Left lung (tissue), 10 donors: ENCODE measurements around the gene MICU1. TPM values are rescaled to one million over a fixed set of nuclear protein-coding genes. Genes with fewer than 3 reads are reported as not detected.

ENCODE experiments used
- ATAC-seq: fragments of 200-7000 bp; cut with Tn5 transposase; one replicate; pipeline ENCODE4 v1.9.1; 2020; ENCODE audit warnings: moderate library complexity
- DNase-seq, 4 donors: peaks; one replicate each; pipeline ENCODE4 v3.0.0-alpha.2; 2013 to 2020
- H3K27ac ChIP-seq, 2 donors: fragments of 200-600 bp; sonication (generic) in 1 of 2; one replicate each; pipeline versions ENCODE4 v1.5.0 to v1.8.0; 2020 to 2021
- H3K27me3 ChIP-seq, 2 donors: fragments of 200-600 bp; sonication (generic) in 1 of 2; one replicate each; pipeline versions ENCODE4 v1.5.0 to v1.8.0; 2020 to 2021
- H3K36me3 ChIP-seq, 2 donors: fragments of 200-600 bp; sonication (generic) in 1 of 2; one replicate each; pipeline versions ENCODE4 v1.5.0 to v1.8.0; 2020 to 2021
- H3K4me1 ChIP-seq, 2 donors: fragments of 200-600 bp; one replicate each; pipeline ENCODE4 v1.8.0; 2021
- H3K4me3 ChIP-seq, 2 donors: fragments of 200-600 bp; sonication (generic) in 1 of 2; one replicate each; pipeline versions ENCODE4 v1.5.0 to v1.8.0; 2020 to 2021; ENCODE audit warnings: mild to moderate bottlenecking in 1 of 2
- H3K9me3 ChIP-seq, 2 donors: fragments of 200-600 bp; sonication (generic) in 1 of 2; one replicate each; pipeline versions ENCODE4 v1.5.0 to v1.8.0; 2020 to 2021
- intact Hi-C, 2 donors: fragments of 100-400 bp; cut with DNase I; formaldehyde crosslinking; loops; one replicate each; pipeline versions ENCODE4 v1.11.2 to v1.14.2; 2022
- polyA plus RNA-seq, 6 donors: library from polyadenylated mRNA; unstranded; fragments of 120-200 nt; gene quantifications; one replicate each; pipeline ENCODE4 v1.2.1, GENCODE V29; 2013; ENCODE audit not compliant: insufficient read length in 6 of 6
- total RNA-seq, 2 donors: library from RNA; stranded (reverse); fragmentation: NEBNext Ultra II Directional; extraction: Animal tissue kit (Norgen Biotek cat#: 25700); gene quantifications; one replicate each; pipeline ENCODE4 v1.2.1, GENCODE V29; 2021
- TF ChIP-seq, protein P1 (sequence below), 2 donors: fragments of 200-600 bp; sonication (generic) in 1 of 2; IDR thresholded peaks; one replicate each; pipeline versions ENCODE4 v1.5.0 to v1.8.0; 2021; ENCODE audit warnings: antibody characterized with exemption in 2 of 2
- donor health status: DM: no; HTN: yes; CAD: no.
- donor health status: DM: no; HTN: no; CAD: no.

MICU1 gene
- total and polyA plus RNA-seq, 8 donors = 49.8 to 67.4 (median 56.0) TPM

DNA sequence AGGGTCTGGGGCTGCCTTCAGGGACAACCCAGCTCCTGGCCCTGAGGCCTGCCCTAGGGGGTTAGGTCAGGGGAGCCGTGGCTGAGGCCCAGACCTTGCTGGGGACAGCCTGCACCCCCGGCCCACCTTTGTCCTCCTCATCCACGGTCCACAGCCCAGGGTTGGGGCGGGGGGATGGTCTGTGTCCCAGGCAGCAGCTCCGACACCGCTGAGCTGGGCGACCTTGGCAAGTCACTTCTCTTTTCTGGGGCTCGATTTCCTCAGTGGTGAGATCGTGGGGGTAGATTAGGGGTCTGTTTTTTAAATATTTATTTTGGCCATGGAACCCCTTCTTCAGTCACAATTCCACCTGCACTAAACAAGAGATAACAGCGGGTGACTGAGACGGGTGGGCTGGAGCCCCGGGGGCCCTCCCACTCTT lies 302.1 kb downstream of the MICU1 start:
- TF ChIP-seq, protein P1, sequence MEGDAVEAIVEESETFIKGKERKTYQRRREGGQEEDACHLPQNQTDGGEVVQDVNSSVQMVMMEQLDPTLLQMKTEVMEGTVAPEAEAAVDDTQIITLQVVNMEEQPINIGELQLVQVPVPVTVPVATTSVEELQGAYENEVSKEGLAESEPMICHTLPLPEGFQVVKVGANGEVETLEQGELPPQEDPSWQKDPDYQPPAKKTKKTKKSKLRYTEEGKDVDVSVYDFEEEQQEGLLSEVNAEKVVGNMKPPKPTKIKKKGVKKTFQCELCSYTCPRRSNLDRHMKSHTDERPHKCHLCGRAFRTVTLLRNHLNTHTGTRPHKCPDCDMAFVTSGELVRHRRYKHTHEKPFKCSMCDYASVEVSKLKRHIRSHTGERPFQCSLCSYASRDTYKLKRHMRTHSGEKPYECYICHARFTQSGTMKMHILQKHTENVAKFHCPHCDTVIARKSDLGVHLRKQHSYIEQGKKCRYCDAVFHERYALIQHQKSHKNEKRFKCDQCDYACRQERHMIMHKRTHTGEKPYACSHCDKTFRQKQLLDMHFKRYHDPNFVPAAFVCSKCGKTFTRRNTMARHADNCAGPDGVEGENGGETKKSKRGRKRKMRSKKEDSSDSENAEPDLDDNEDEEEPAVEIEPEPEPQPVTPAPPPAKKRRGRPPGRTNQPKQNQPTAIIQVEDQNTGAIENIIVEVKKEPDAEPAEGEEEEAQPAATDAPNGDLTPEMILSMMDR (IDR thresholded peaks at IDR 0.05) = no peak
- H3K27me3 ChIP-seq = no peaks in the 10 kb centered on the region
- ATAC-seq (no peak), DNase-seq (peak in 1 of 4 donors; percentile 85)
- no peak overlapping the region for H3K4me3 ChIP-seq
- no peaks in the 10 kb centered on the region for H3K36me3 ChIP-seq
- intact Hi-C loops = no loop called here
- no peaks in the 10 kb centered on the region for H3K9me3 ChIP-seq
- peak overlapping the region in 1 of 2 donors; percentile 92 for H3K27ac ChIP-seq
- peaks cover 45 to 97% of the 10 kb centered on the region in 2 donors for H3K4me1 ChIP-seq

DNA sequence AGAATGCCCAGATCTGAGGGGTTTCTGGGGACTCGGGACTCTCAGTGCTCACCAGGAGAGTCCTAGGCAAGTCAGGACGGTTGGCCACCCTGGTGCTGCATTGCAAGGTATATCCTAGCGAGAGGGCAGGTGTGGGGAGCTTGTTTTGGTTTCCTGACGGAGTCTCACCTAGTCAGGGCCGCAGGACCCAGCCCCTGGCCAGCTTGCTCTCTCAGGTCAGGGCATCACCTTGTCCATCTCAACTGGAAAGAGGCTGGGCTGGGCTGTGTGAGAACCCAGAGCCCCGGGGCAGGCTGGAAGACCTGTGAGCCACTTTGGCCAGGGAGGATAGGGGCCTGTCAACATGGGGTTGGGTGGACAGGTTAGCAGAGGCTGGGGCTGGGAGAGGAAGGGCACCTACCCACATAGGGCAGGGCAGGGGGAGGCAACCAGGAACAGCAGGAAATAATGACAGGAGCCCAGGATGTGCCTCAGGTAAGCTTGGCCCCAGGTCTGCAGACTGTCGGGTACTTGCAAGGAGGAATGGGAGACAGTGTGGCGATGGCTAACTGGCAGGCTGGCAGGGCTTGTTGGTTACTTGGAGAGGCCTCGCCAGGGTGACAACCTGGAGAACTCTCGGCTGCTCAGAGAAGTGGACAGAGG lies 302.6 kb downstream of the MICU1 start:
- DNase-seq (no peak), ATAC-seq (no peak)
- Histone ChIP-seq H3K27me3 (no peaks in the 10 kb centered on the region), H3K4me1 (peaks cover 41 to 97% of the 10 kb centered on the region in 2 donors), H3K36me3 (no peaks in the 10 kb centered on the region), H3K27ac (peak overlapping the region in 1 of 2 donors; percentile 92), H3K9me3 (no peaks in the 10 kb centered on the region), H3K4me3 (no peak overlapping the region)
- TF ChIP-seq, protein P1 (IDR thresholded peaks at IDR 0.05) = no peak
- intact Hi-C loops = no loop called here

DNA sequence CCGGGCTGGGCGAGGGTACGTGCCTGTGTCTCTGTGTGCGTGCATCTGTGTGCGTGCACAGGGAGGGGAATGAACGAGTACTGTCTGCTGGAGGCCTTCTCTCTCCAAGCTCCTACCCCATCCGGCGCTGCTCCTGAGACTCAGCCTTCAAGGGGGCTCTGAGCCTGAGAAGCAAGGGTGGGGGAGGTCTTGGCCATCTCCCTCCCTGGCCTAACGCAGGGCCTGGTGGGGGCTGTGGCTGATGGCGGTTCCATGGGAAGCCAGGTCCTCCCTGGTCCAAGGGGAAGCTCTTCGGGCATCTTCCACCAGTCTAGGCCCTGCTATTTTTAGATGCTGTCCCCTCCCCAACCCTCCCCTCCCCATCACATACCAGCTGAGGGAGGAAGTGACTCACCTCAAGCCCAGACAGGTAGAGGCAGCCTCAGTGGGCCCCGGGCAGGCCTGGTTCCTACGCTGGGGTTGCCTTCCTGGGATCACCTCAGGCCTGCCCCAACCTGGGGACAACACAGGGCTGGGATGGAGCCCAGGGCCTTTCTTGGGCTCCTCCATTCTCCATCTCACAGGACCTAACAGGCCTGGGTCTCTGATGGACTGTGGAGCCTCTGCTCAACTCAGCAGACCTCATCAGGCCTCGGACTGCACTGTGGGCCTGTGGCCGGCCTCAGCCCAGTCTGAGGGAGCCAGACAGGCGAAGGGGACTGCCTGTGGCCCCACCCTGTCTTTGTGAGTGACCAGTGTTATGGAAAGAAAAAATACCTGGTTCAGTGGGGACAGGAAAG lies 303.4 kb downstream of the MICU1 start:
- TF ChIP-seq, protein P1 (IDR thresholded peaks at IDR 0.05) = no peak
- Histone ChIP-seq H3K27ac (peak overlapping the region in 1 of 2 donors; percentile 92), H3K4me1 (peaks cover 36 to 97% of the 10 kb centered on the region in 2 donors), H3K36me3 (no peaks in the 10 kb centered on the region), H3K9me3 (no peaks in the 10 kb centered on the region), H3K4me3 (no peak overlapping the region), H3K27me3 (no peaks in the 10 kb centered on the region)
- DNase-seq (no peak), ATAC-seq (no peak)
- intact Hi-C loops = no loop called here

DNA sequence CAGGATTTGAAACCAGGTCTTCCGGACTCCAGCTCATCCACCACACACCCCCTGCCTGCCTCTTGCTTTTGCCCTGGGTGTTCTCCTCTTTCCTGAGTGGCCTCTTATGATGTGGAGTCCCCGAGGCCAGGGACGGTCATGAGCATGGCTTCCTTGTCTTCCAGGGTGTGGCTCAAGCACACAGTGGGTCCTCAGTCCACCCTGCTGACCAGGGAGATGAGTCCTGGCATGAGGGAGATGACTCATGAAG lies 303.9 kb downstream of the MICU1 start:
- no peaks in the 10 kb centered on the region for H3K36me3 ChIP-seq
- H3K27me3 ChIP-seq = no peaks in the 10 kb centered on the region
- H3K27ac ChIP-seq = peak overlapping the region in 1 of 2 donors; percentile 92
- H3K9me3 ChIP-seq = no peaks in the 10 kb centered on the region
- peaks cover 36 to 97% of the 10 kb centered on the region in 2 donors for H3K4me1 ChIP-seq
- TF ChIP-seq, protein P1 (IDR thresholded peaks at IDR 0.05) = no peak
- no peak overlapping the region for H3K4me3 ChIP-seq
- DNase-seq (no peak), ATAC-seq (no peak)
- intact Hi-C loops = no loop called here

DNA sequence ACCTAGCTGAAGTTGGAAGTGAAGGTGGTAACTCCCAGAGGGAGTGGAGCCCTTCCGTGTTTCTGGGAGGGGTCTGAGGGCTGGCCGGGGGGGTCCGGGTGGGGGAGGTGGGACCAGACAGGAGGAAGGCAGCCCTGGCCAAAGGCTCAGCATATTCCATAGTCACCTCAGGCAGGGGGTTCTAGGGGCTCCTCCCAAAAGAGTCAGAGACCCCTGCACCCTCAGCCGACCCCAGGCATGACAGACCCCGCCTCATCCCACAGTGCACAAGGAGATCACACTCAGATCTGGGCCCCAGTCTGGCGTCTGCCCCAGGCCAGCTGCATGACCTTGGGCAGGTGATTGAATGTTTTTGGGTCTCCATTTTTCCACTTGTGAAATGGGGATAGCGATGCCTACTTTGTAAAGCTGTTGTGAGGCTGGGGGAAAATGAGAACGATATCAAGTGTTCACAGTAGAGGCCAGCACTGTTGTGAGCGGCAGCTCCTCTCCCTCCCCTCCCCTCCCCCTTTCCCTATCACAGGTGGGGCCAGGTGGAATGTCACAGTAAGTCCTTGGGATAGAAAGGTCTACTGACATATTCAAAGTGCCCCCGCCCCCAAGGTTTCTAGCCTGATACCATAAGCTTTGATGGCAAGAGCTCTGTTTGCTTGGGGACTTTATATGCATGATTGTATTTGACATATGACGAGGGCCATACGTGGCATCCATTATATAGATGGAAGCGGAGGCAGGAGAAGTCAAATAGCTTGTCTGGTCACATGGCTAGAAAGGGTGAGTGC lies 304.4 kb downstream of the MICU1 start:
- intact Hi-C loops = no loop called here
- ATAC-seq = no peak
- TF ChIP-seq, protein P1 (IDR thresholded peaks at IDR 0.05) = no peak
- Histone ChIP-seq H3K9me3 (no peaks in the 10 kb centered on the region), H3K27me3 (no peaks in the 10 kb centered on the region), H3K27ac (peak overlapping the region; percentile 92 to 93), H3K4me1 (peaks cover 36 to 98% of the 10 kb centered on the region in 2 donors), H3K4me3 (no peak overlapping the region), H3K36me3 (no peaks in the 10 kb centered on the region)
- no peak for DNase-seq
